Suprapubic skin (tissue), 4 donors: ENCODE measurements around the gene DSTN. TPM values are rescaled to one million over a fixed set of nuclear protein-coding genes. Genes with fewer than 3 reads are reported as not detected.

Experiments
- DNase-seq, 2 donors: peaks; one replicate each; pipeline ENCODE4 v3.0.0-alpha.2; 2019; ENCODE audit warnings: low spot score in 2 of 2
- H3K27ac ChIP-seq: fragments of 200-600 bp; sonication (generic); one replicate; pipeline ENCODE4 v1.5.1; 2019
- H3K27me3 ChIP-seq: fragments of 200-600 bp; sonication (generic); one replicate; pipeline ENCODE4 v1.5.1; 2019
- H3K36me3 ChIP-seq: fragments of 200-600 bp; sonication (generic); one replicate; pipeline ENCODE4 v1.5.1; 2019
- H3K4me1 ChIP-seq: fragments of 200-600 bp; sonication (generic); one replicate; pipeline ENCODE4 v1.5.1; 2019
- H3K4me3 ChIP-seq: fragments of 200-600 bp; sonication (generic); one replicate; pipeline ENCODE4 v1.5.1; 2019; ENCODE audit warnings: mild to moderate bottlenecking
- H3K9me3 ChIP-seq: fragments of 200-600 bp; sonication (generic); one replicate; pipeline ENCODE4 v1.5.1; 2019
- EP300 ChIP-seq: sonication (generic); formaldehyde crosslinking; IDR thresholded peaks from one replicate; pipeline ENCODE4 v1.6.1; 2017; ENCODE audit warnings: antibody characterized with exemption
- POLR2A ChIP-seq, 2 donors: fragments of 450-650 bp; IDR thresholded peaks; one replicate each; pipeline ENCODE4 v1.6.1; 2017; ENCODE audit warnings: antibody characterized with exemption in 2 of 2, mild to moderate bottlenecking in 2 of 2, moderate library complexity in 2 of 2
- POLR2AphosphoS5 ChIP-seq, 3 donors: sonication (generic); formaldehyde crosslinking; IDR thresholded peaks; one replicate each; pipeline ENCODE4 v1.6.1; 2017; ENCODE audit warnings: antibody characterized with exemption in 3 of 3
- WGBS: methylation state at CpG from one replicate; pipeline ENCODE4 v1.1.5; 2018; 5-methylcytosine and 5-hydroxymethylcytosine counted together
- total RNA-seq, 4 donors: library from RNA; depleted of rRNA; stranded (reverse); fragments of >200 nt; gene quantifications; one replicate each; pipeline ENCODE4 v1.1.0, GENCODE V29; 2016
- TF ChIP-seq, protein P1 (sequence below), 2 donors: fragments of 200-600 bp in 1 of 2; fragments of 450-650 bp in 1 of 2; sonication (generic) in 1 of 2; IDR thresholded peaks; one replicate each; pipeline ENCODE4 v1.5.1; 2016 to 2019; ENCODE audit warnings: antibody characterized with exemption in 2 of 2, mild to moderate bottlenecking in 1 of 2, moderate library complexity in 1 of 2

The DSTN gene
- total RNA-seq, 4 donors from 2014 or later, result 186 to 301 (median 258) TPM

DNA sequence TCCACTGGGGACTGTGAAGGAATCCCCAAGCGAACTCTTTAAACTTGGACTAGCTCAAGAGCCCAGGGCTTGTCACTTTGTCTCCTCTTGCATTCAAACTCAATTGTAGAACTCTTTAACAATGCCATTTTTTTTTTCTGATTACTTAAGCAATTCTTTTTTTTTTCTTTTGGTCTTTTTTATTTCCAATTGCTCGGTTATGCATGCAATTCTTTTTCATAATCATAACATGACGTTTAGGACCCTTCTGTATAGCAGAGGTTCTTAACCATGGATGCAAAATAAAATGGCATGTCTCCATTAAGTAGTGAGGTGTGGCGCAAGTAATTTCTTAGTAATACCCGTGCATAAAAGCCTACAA is 38.2 kb upstream of the DSTN start:
- no peak for DNase-seq
- Histone ChIP-seq H3K9me3 (no peaks in the 10 kb centered on the region), H3K27ac (no peak overlapping the region), H3K4me3 (peak overlapping the region; percentile 66), H3K27me3 (no peaks in the 10 kb centered on the region), H3K4me1 (peaks cover 20% of the 10 kb centered on the region), H3K36me3 (no peaks in the 10 kb centered on the region)
- 64% methylated on average over 5 of the region's 5 CpGs for WGBS
- TF ChIP-seq POLR2AphosphoS5 (IDR thresholded peaks at IDR 0.05) (no peak), POLR2A (IDR thresholded peaks at IDR 0.05) (no peak), EP300 (no peak)
- TF ChIP-seq, protein P1, sequence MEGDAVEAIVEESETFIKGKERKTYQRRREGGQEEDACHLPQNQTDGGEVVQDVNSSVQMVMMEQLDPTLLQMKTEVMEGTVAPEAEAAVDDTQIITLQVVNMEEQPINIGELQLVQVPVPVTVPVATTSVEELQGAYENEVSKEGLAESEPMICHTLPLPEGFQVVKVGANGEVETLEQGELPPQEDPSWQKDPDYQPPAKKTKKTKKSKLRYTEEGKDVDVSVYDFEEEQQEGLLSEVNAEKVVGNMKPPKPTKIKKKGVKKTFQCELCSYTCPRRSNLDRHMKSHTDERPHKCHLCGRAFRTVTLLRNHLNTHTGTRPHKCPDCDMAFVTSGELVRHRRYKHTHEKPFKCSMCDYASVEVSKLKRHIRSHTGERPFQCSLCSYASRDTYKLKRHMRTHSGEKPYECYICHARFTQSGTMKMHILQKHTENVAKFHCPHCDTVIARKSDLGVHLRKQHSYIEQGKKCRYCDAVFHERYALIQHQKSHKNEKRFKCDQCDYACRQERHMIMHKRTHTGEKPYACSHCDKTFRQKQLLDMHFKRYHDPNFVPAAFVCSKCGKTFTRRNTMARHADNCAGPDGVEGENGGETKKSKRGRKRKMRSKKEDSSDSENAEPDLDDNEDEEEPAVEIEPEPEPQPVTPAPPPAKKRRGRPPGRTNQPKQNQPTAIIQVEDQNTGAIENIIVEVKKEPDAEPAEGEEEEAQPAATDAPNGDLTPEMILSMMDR (IDR thresholded peaks at IDR 0.05), result no peak

DNA sequence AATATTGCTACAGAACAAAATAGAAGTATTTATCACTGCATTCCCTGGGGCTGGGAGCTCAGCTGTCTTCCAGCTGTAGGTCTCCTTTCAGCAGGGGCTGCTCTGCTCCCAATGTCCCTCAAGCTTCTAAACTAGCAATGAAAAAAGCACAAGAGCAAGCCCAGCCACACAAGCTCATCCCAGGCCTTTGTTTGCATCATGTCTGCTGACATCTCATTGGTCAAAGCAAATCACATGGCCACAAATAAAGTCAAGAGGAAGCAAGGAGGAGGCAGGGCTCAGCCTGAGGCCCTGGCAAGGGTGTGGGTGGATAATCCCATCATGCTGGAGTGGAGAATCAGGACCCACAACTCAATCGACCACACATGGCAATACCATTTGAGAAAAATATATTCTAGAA is 36.5 kb upstream of the DSTN start:
- Histone ChIP-seq H3K4me1 (peaks cover 30% of the 10 kb centered on the region), H3K27ac (no peak overlapping the region), H3K9me3 (no peaks in the 10 kb centered on the region), H3K27me3 (no peaks in the 10 kb centered on the region), H3K36me3 (no peaks in the 10 kb centered on the region), H3K4me3 (no peak overlapping the region)
- no peak for DNase-seq
- 22% methylated on average over 1 of the region's 1 CpG for WGBS
- no peak for TF ChIP-seq POLR2A (IDR thresholded peaks at IDR 0.05)
- TF ChIP-seq POLR2AphosphoS5 (IDR thresholded peaks at IDR 0.05), result no peak
- TF ChIP-seq EP300, result no peak
- TF ChIP-seq, protein P1 (IDR thresholded peaks at IDR 0.05), result no peak

DNA sequence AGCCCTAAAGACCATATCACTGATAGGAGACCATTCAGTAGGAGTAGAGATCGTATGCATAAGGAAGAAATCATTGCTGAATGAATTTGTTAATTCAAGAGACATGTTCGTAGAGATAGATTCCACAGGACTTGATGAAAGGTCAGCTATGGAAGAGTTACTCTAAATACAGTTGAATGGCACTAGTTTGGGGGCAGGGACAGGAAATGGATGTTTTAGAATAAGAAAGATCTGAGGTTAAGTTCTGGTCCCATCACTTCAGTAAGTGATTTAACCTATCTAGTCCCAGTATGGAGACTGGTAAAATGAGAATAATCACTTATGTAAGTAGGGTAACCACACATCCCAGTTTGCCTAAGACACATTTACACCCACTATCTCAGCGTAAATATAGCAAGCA is 35.8 kb upstream of the DSTN start:
- no peak for DNase-seq
- H3K9me3 ChIP-seq, result no peaks in the 10 kb centered on the region
- H3K27ac ChIP-seq, result no peak overlapping the region
- H3K4me1 ChIP-seq, result peaks cover 33% of the 10 kb centered on the region
- WGBS, result 87% methylated on average over 3 of the region's 3 CpGs
- no peak for TF ChIP-seq EP300
- TF ChIP-seq, protein P1 (IDR thresholded peaks at IDR 0.05), result no peak
- TF ChIP-seq POLR2A (IDR thresholded peaks at IDR 0.05), result no peak
- TF ChIP-seq POLR2AphosphoS5 (IDR thresholded peaks at IDR 0.05), result no peak
- no peaks in the 10 kb centered on the region for H3K36me3 ChIP-seq
- no peaks in the 10 kb centered on the region for H3K27me3 ChIP-seq
- no peak overlapping the region for H3K4me3 ChIP-seq

DNA sequence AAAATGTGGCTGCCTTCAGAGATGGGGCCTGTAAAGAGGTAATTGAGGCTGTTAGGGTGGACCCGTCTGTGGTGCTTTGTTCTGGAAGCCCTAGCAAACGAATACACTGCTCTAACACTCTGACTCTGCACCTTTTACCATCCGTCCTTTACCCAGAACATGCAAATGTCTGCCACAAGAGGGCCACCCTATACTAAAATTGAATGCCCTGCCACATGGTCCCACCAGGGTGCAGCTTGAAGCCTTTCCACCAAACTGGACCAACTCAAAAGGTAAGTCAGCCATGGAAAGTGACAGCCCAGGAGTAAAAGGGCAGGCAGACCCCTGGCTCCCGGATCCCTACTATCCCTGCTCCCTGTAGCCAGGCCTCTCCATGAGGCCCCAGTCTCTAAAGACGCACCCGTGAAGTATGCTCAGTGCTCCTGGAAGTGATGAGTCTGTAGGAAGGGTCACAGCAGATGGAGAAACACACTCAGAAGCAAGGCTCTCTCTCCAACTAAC is 32.9 kb upstream of the DSTN start:
- Histone ChIP-seq H3K36me3 (no peaks in the 10 kb centered on the region), H3K4me1 (peaks cover 19% of the 10 kb centered on the region), H3K4me3 (no peak overlapping the region), H3K9me3 (no peaks in the 10 kb centered on the region), H3K27ac (no peak overlapping the region), H3K27me3 (no peaks in the 10 kb centered on the region)
- no peak for TF ChIP-seq POLR2A (IDR thresholded peaks at IDR 0.05)
- peak in 1 of 3 donors; percentile 11 for TF ChIP-seq POLR2AphosphoS5 (IDR thresholded peaks at IDR 0.05)
- no peak for TF ChIP-seq EP300
- TF ChIP-seq, protein P1 (IDR thresholded peaks at IDR 0.05), result peak; percentile 87 to 97
- WGBS, result 31% methylated on average over 6 of the region's 6 CpGs
- peak; percentile 81 to 84 for DNase-seq

DNA sequence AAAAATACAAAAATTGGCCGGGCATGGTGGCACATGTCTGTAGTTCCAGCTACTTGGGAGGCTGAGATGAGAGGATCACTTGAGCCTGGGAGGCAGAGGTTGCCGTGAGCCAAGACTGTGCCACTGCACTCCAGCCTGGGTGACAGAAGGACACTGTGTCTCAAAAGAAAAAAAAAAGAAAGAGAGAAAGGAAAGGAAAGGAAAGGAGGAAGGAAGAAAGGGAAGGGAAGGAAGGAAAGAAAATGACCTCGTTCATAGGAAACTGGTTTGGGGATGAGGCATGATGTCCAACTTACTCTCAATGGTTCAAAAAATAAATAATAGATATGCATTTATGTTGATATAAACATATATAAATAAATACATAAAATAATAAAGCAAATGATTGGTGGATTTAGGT is 31.9 kb upstream of the DSTN start:
- 75% methylated on average over 3 of the region's 3 CpGs for WGBS
- H3K4me3 ChIP-seq, result no peak overlapping the region
- H3K27me3 ChIP-seq, result no peaks in the 10 kb centered on the region
- H3K9me3 ChIP-seq, result no peaks in the 10 kb centered on the region
- no peaks in the 10 kb centered on the region for H3K36me3 ChIP-seq
- TF ChIP-seq, protein P1 (IDR thresholded peaks at IDR 0.05), result no peak
- TF ChIP-seq POLR2AphosphoS5 (IDR thresholded peaks at IDR 0.05) (no peak), EP300 (no peak), POLR2A (IDR thresholded peaks at IDR 0.05) (no peak)
- H3K27ac ChIP-seq, result no peak overlapping the region
- peaks cover 19% of the 10 kb centered on the region for H3K4me1 ChIP-seq
- no peak for DNase-seq
